Measurements from ENCODE around the gene EPHA10. TPM values are rescaled to one million over a fixed set of nuclear protein-coding genes. Genes with fewer than 3 reads are reported as not detected.
"Not testable (repeated sequence)": the region's sequence is repeated elsewhere in the genome, so short reads cannot be mapped to it uniquely, and the experiment has no call there.

The EPHA10 gene
- polyA plus RNA-seq, 1 donor from 2014 or later, result 39.4 TPM

- Histone ChIP-seq H3K4me2 (ENCODE audit: low read length) (no peak overlapping the region), H3K27ac (ENCODE audit: low read length) (no peak overlapping the region), H3K79me2 (replicated peaks; ENCODE audit: insufficient read depth, low read length) (no peaks in the 10 kb centered on the region), H3K9ac (ENCODE audit: low read length) (no peak overlapping the region), H3K4me3 (ENCODE audit: low read length) (no peak overlapping the region), H3K9me3 (ENCODE audit: low read length) (no peaks in the 10 kb centered on the region), H3K36me3 (ENCODE audit: insufficient read depth, low read length) (no peaks in the 10 kb centered on the region), H3F3A (ENCODE audit: insufficient read depth, low read length, poor library complexity, severe bottlenecking) (no peaks in the 10 kb centered on the region), H3K9me2 (ENCODE audit: insufficient read depth, low read length) (no peaks in the 10 kb centered on the region), H3K27me3 (ENCODE audit: insufficient read depth, low read depth, low read length) (peaks cover 8% of the 10 kb centered on the region), H2AFZ (ENCODE audit: low read depth, low read length) (no peak overlapping the region), H4K20me1 (ENCODE audit: insufficient read depth) (no peaks in the 10 kb centered on the region)
- TF ChIP-seq RAD21 (conservative IDR thresholded peaks at IDR 0.05) (no peak), POLR2AphosphoS5 (IDR thresholded peaks at IDR 0.05) (no peak), SMC3 (conservative IDR thresholded peaks at IDR 0.05; ENCODE audit: poor library complexity) (no peak), TAF1 (IDR thresholded peaks at IDR 0.05; ENCODE audit: low read depth) (no peak), CTCF (IDR thresholded peaks at IDR 0.05; ENCODE audit: poor library complexity, severe bottlenecking) (no peak), EP300 (conservative IDR thresholded peaks at IDR 0.05; ENCODE audit: poor library complexity, severe bottlenecking) (no peak), EZH2 (IDR thresholded peaks at IDR 0.05; ENCODE audit: borderline replicate concordance, insufficient read depth, low read length, poor library complexity, severe bottlenecking) (no peak)
Measured at GRCh38 chr1:37776946-37777516, 12.1 kb upstream of the EPHA10 start.

- not testable (repeated sequence) for H3K4me3 ChIP-seq (ENCODE audit: low read length); H3K9ac ChIP-seq (ENCODE audit: low read length); H3K9me2 ChIP-seq (ENCODE audit: insufficient read depth, low read length); H3K79me2 ChIP-seq (replicated peaks; ENCODE audit: insufficient read depth, low read length); H3F3A ChIP-seq (ENCODE audit: insufficient read depth, low read length, poor library complexity, severe bottlenecking); H4K20me1 ChIP-seq (ENCODE audit: insufficient read depth); H3K36me3 ChIP-seq (ENCODE audit: insufficient read depth, low read length); H3K9me3 ChIP-seq (ENCODE audit: low read length); H3K27ac ChIP-seq (ENCODE audit: low read length); H2AFZ ChIP-seq (ENCODE audit: low read depth, low read length); H3K4me2 ChIP-seq (ENCODE audit: low read length)
- peaks cover 45% of the 10 kb centered on the region for H3K27me3 ChIP-seq (ENCODE audit: insufficient read depth, low read depth, low read length)
Measured at GRCh38 chr1:37771440-37771839, 6.5 kb upstream of the EPHA10 start.

- TF ChIP-seq EZH2 (IDR thresholded peaks at IDR 0.05; ENCODE audit: borderline replicate concordance, insufficient read depth, low read length, poor library complexity, severe bottlenecking), result no peak
- TF ChIP-seq CTCF (IDR thresholded peaks at IDR 0.05; ENCODE audit: poor library complexity, severe bottlenecking), result no peak
- no peak for TF ChIP-seq SMC3 (conservative IDR thresholded peaks at IDR 0.05; ENCODE audit: poor library complexity)
- no peak for TF ChIP-seq MXI1 (conservative IDR thresholded peaks at IDR 0.05; ENCODE audit: poor library complexity, severe bottlenecking)
- TF ChIP-seq RAD21 (conservative IDR thresholded peaks at IDR 0.05), result no peak
- no peak for TF ChIP-seq REST (IDR thresholded peaks at IDR 0.05; ENCODE audit: borderline replicate concordance)
- no peak for TF ChIP-seq TAF1 (IDR thresholded peaks at IDR 0.05; ENCODE audit: low read depth)
- Histone ChIP-seq H3K27me3 (ENCODE audit: insufficient read depth, low read depth, low read length) (peaks cover 73% of the 10 kb centered on the region), H3K27ac (ENCODE audit: low read length) (no peak overlapping the region), H3K4me3 (ENCODE audit: low read length) (no peak overlapping the region), H3F3A (ENCODE audit: insufficient read depth, low read length, poor library complexity, severe bottlenecking) (no peaks in the 10 kb centered on the region), H3K36me3 (ENCODE audit: insufficient read depth, low read length) (no peaks in the 10 kb centered on the region), H2AFZ (ENCODE audit: low read depth, low read length) (no peak overlapping the region), H3K79me2 (replicated peaks; ENCODE audit: insufficient read depth, low read length) (no peaks in the 10 kb centered on the region), H4K20me1 (ENCODE audit: insufficient read depth) (no peaks in the 10 kb centered on the region), H3K9me3 (ENCODE audit: low read length) (no peaks in the 10 kb centered on the region), H3K4me2 (ENCODE audit: low read length) (no peak overlapping the region), H3K9ac (ENCODE audit: low read length) (no peak overlapping the region), H3K9me2 (ENCODE audit: insufficient read depth, low read length) (no peaks in the 10 kb centered on the region)
Measured at GRCh38 chr1:37767488-37767887, 2.6 kb upstream of the EPHA10 start.
